Transverse colon (tissue), 4 donors: ENCODE measurements around the gene LRRC10B. TPM values are rescaled to one million over a fixed set of nuclear protein-coding genes. Genes with fewer than 3 reads are reported as not detected.

Experiments
- DNase-seq: peaks from one replicate; pipeline ENCODE4 v3.0.0-alpha.2; 2019
- H3K27ac ChIP-seq, 4 donors: fragments of 200-600 bp; sonication (generic); 2 replicates each; pipeline ENCODE4 v1.5.1; 2016 to 2018; ENCODE audit warnings: inconsistent platforms in 4 of 4
- H3K27me3 ChIP-seq: fragments of 200-600 bp; sonication (generic); 2 replicates; pipeline ENCODE4 v1.5.1; 2017; ENCODE audit warnings: inconsistent platforms
- H3K36me3 ChIP-seq, 4 donors: fragments of 200-600 bp; sonication (generic); 2 replicates each; pipeline ENCODE4 v1.5.1; 2017 to 2019; ENCODE audit warnings: inconsistent platforms in 4 of 4
- H3K4me1 ChIP-seq, 4 donors: fragments of 200-600 bp; sonication (generic); 2 replicates each; pipeline ENCODE4 v1.5.1; 2017 to 2020; ENCODE audit warnings: inconsistent platforms in 4 of 4
- H3K4me3 ChIP-seq, 4 donors: fragments of 200-600 bp; sonication (generic); 1 replicate in 1 of 4; 2 replicates in 3 of 4; pipeline versions ENCODE4 v1.5.1 to v1.6.1; 2017 to 2019; ENCODE audit warnings: inconsistent platforms in 4 of 4
- H3K9me3 ChIP-seq, 2 donors: fragments of 200-600 bp; sonication (generic); 2 replicates each; pipeline ENCODE4 v1.5.1; 2017 to 2019; ENCODE audit warnings: inconsistent platforms in 2 of 2
- CTCF ChIP-seq, 5 experiments: fragments of 200-600 bp in 3 of 5; fragments of 450-650 bp in 2 of 5; sonication (generic) in 3 of 5; IDR thresholded peaks; 1 replicate in 2 of 5; 2 replicates in 3 of 5; pipeline ENCODE4 v1.5.1; 2016 to 2017; ENCODE audit warnings: antibody characterized with exemption in 5 of 5, inconsistent platforms in 3 of 5, mild to moderate bottlenecking in 2 of 5, moderate library complexity in 1 of 5
- EP300 ChIP-seq: sonication (generic); formaldehyde crosslinking; IDR thresholded peaks from one replicate; pipeline ENCODE4 v1.6.1; 2017; ENCODE audit warnings: antibody characterized with exemption, low read depth
- POLR2A ChIP-seq: fragments of 450-650 bp; IDR thresholded peaks from one replicate; pipeline ENCODE4 v1.6.1; 2016; ENCODE audit warnings: antibody characterized with exemption, mild to moderate bottlenecking, moderate library complexity
- POLR2AphosphoS5 ChIP-seq, 3 donors: sonication (generic); formaldehyde crosslinking; IDR thresholded peaks; one replicate each; pipeline ENCODE4 v1.6.1; 2016; ENCODE audit warnings: antibody characterized with exemption in 3 of 3
- WGBS, 2 donors: methylation state at CpG; one replicate each; pipeline ENCODE4 v1.1.5; 2018; ENCODE audit warnings: low coverage in 1 of 2; 5-methylcytosine and 5-hydroxymethylcytosine counted together
- in situ Hi-C, 4 donors: fragments of 200-750 bp; cut with MboI; loops; one replicate each; pipeline versions ENCODE4 v1.15.0 to v1.15.1; 2017; ENCODE audit warnings: low sequenced_read_pairs in 3 of 4, low pct_ligation_motif_present in 1 of 4, low pct_unique_long_range_greater_than_20kb in 1 of 4
- intact Hi-C: fragments of 100-400 bp; cut with DNase I; formaldehyde crosslinking; loops from one replicate; pipeline ENCODE4 v1.15.1; 2023; ENCODE audit warnings: low total_unique reads
- total RNA-seq, 4 donors: library from RNA; depleted of rRNA; stranded (reverse); fragments of >200 nt; gene quantifications; one replicate each; pipeline ENCODE4 v1.1.0, GENCODE V29; 2016

The LRRC10B gene
- total RNA-seq, 4 donors from 2014 or later: 0.32 to 1.1 (median 0.60) TPM; not detected in 1

GRCh38 chr11:61516675-61517572 is 8.4 kb downstream of the LRRC10B start:
- H3K27ac ChIP-seq: peak overlapping the region in 1 of 4 donors; percentile 19
- H3K4me3 ChIP-seq: no peak overlapping the region
- intact Hi-C loops: loop anchor here (1.0 to 2.0 kb wide), 2 partner anchors 41 to 70 kb away; no protein-coding TSS in a partner anchor
- in situ Hi-C loops: no loop called here
- H3K9me3 ChIP-seq: no peaks in the 10 kb centered on the region
- no peak for DNase-seq
- TF ChIP-seq CTCF (IDR thresholded peaks at IDR 0.05) (peak; percentile 96 to 99 (median 98)), POLR2AphosphoS5 (IDR thresholded peaks at IDR 0.05) (no peak), POLR2A (no peak), EP300 (no peak)
- H3K27me3 ChIP-seq: no peaks in the 10 kb centered on the region
- H3K36me3 ChIP-seq: no peaks in the 10 kb centered on the region
- peaks cover 4 to 11% (median 6%) of the 10 kb centered on the region in 4 donors for H3K4me1 ChIP-seq
- 27 to 33% methylated on average over 4 to 21 of the region's 23 CpGs for WGBS, 2 donors

- 86% methylated on average over 15 of the region's 23 CpGs; no CpG with 5 or more reads in 1 of the 2 donors for WGBS, 2 donors
- no peaks in the 10 kb centered on the region for H3K9me3 ChIP-seq
- H3K27me3 ChIP-seq: no peaks in the 10 kb centered on the region
- intact Hi-C loops (no loop called here), in situ Hi-C loops (no loop called here)
- no peak overlapping the region for H3K4me3 ChIP-seq
- H3K36me3 ChIP-seq: no peaks in the 10 kb centered on the region
- no peak for DNase-seq
- H3K27ac ChIP-seq: no peak overlapping the region
- TF ChIP-seq EP300 (no peak), POLR2A (no peak), POLR2AphosphoS5 (IDR thresholded peaks at IDR 0.05) (no peak), CTCF (IDR thresholded peaks at IDR 0.05) (no peak)
- H3K4me1 ChIP-seq: peaks cover 0 to 11% (median 6%) of the 10 kb centered on the region in 4 donors
These were observed 9.7 kb downstream of the LRRC10B start for GRCh38 chr11:61518032-61518795.

- Histone ChIP-seq H3K4me1 (no peaks in the 10 kb centered on the region), H3K9me3 (no peaks in the 10 kb centered on the region), H3K27ac (no peak overlapping the region), H3K36me3 (no peaks in the 10 kb centered on the region), H3K4me3 (no peak overlapping the region), H3K27me3 (no peaks in the 10 kb centered on the region)
- intact Hi-C loops (no loop called here), in situ Hi-C loops (loop anchor here in 1 of 4 donors (10.0 kb wide), 1 partner anchor 48 kb away; no protein-coding TSS in a partner anchor)
- TF ChIP-seq CTCF (IDR thresholded peaks at IDR 0.05) (no peak), EP300 (no peak), POLR2AphosphoS5 (IDR thresholded peaks at IDR 0.05) (no peak), POLR2A (no peak)
- DNase-seq: no peak
- WGBS, 2 donors: 87 to 88% methylated on average over 3 to 15 of the region's 15 CpGs
These were observed 14.3 kb downstream of the LRRC10B start for GRCh38 chr11:61522881-61523280.

GRCh38 chr11:61524446-61524845 is 15.9 kb downstream of the LRRC10B start:
- Histone ChIP-seq H3K9me3 (no peaks in the 10 kb centered on the region), H3K36me3 (no peaks in the 10 kb centered on the region), H3K27ac (no peak overlapping the region), H3K4me3 (no peak overlapping the region), H3K27me3 (no peaks in the 10 kb centered on the region), H3K4me1 (no peaks in the 10 kb centered on the region)
- WGBS, 2 donors: 88% methylated on average over 10 of the region's 12 CpGs; no CpG with 5 or more reads in 1 of the 2 donors
- TF ChIP-seq CTCF (IDR thresholded peaks at IDR 0.05) (no peak), POLR2AphosphoS5 (IDR thresholded peaks at IDR 0.05) (no peak), EP300 (no peak), POLR2A (no peak)
- in situ Hi-C loops (loop anchor here in 1 of 4 donors (10.0 kb wide), 1 partner anchor 50 kb away; no protein-coding TSS in a partner anchor), intact Hi-C loops (no loop called here)
- no peak for DNase-seq
